Measurements from ENCODE around the gene SIM1.

SIM1 gene

DNA sequence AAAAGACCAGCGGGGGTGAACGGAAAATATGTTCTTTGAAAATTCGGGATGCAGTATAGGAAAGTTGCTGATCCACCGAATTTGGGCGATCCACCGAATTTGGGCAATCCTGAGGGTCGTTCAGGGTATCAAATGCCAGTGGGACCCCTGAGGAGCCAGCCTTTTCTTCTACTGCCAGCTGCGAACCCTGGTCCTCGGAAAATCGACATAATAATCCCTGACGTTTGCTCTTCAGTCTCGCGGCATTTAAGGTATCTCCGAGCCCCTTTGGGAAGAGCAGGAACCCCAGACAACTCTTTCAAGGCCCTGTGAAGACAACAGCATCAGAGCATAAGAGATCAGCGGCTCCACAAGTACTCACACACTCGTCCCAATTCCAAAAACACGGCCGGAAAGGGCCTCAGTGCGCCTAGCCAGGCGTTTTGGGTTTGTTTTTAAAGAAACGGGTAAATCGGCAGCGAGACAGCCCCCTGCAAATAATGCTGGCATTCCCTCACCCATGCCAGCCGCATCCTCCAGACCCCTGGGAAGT is 1.0 kb downstream of the SIM1 start:
- no peak for TF ChIP-seq SPI1 (IDR thresholded peaks at IDR 0.05; ENCODE audit: borderline replicate concordance, low read depth)
- TF ChIP-seq POLR2AphosphoS5 (IDR thresholded peaks at IDR 0.05; ENCODE audit: low read depth), result no peak
- TF ChIP-seq GABPA (IDR thresholded peaks at IDR 0.05; ENCODE audit: low read depth), result no peak
- TF ChIP-seq, protein P1, sequence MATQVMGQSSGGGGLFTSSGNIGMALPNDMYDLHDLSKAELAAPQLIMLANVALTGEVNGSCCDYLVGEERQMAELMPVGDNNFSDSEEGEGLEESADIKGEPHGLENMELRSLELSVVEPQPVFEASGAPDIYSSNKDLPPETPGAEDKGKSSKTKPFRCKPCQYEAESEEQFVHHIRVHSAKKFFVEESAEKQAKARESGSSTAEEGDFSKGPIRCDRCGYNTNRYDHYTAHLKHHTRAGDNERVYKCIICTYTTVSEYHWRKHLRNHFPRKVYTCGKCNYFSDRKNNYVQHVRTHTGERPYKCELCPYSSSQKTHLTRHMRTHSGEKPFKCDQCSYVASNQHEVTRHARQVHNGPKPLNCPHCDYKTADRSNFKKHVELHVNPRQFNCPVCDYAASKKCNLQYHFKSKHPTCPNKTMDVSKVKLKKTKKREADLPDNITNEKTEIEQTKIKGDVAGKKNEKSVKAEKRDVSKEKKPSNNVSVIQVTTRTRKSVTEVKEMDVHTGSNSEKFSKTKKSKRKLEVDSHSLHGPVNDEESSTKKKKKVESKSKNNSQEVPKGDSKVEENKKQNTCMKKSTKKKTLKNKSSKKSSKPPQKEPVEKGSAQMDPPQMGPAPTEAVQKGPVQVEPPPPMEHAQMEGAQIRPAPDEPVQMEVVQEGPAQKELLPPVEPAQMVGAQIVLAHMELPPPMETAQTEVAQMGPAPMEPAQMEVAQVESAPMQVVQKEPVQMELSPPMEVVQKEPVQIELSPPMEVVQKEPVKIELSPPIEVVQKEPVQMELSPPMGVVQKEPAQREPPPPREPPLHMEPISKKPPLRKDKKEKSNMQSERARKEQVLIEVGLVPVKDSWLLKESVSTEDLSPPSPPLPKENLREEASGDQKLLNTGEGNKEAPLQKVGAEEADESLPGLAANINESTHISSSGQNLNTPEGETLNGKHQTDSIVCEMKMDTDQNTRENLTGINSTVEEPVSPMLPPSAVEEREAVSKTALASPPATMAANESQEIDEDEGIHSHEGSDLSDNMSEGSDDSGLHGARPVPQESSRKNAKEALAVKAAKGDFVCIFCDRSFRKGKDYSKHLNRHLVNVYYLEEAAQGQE (IDR thresholded peaks at IDR 0.05; ENCODE audit: insufficient replicate concordance, low read depth), result no peak
- TF ChIP-seq, protein P2, sequence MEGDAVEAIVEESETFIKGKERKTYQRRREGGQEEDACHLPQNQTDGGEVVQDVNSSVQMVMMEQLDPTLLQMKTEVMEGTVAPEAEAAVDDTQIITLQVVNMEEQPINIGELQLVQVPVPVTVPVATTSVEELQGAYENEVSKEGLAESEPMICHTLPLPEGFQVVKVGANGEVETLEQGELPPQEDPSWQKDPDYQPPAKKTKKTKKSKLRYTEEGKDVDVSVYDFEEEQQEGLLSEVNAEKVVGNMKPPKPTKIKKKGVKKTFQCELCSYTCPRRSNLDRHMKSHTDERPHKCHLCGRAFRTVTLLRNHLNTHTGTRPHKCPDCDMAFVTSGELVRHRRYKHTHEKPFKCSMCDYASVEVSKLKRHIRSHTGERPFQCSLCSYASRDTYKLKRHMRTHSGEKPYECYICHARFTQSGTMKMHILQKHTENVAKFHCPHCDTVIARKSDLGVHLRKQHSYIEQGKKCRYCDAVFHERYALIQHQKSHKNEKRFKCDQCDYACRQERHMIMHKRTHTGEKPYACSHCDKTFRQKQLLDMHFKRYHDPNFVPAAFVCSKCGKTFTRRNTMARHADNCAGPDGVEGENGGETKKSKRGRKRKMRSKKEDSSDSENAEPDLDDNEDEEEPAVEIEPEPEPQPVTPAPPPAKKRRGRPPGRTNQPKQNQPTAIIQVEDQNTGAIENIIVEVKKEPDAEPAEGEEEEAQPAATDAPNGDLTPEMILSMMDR (IDR thresholded peaks at IDR 0.05; ENCODE audit: insufficient read depth, low read length), result no peak
- H3K4me3 ChIP-seq (replicated peaks; ENCODE audit: insufficient read depth, low read length), result no peak overlapping the region
- peaks cover 85% of the 10 kb centered on the region for H3K27me3 ChIP-seq (ENCODE audit: insufficient read depth, poor library complexity, severe bottlenecking)
- no peak for DNase-seq (ENCODE audit: low read depth in 1 of 2, low spot score in 1 of 2)
- no peak overlapping the region for H3K27ac ChIP-seq (replicated peaks)

GRCh38 chr6:100462706-100463629 is 1.8 kb downstream of the SIM1 start:
- Histone ChIP-seq H3K27ac (replicated peaks) (no peak overlapping the region), H3K4me3 (replicated peaks; ENCODE audit: insufficient read depth, low read length) (no peak overlapping the region), H3K27me3 (ENCODE audit: insufficient read depth, poor library complexity, severe bottlenecking) (peaks cover 83% of the 10 kb centered on the region)
- no peak for TF ChIP-seq SPI1 (IDR thresholded peaks at IDR 0.05; ENCODE audit: borderline replicate concordance, low read depth)
- TF ChIP-seq, protein P1 (IDR thresholded peaks at IDR 0.05; ENCODE audit: insufficient replicate concordance, low read depth), result no peak
- TF ChIP-seq, protein P2 (IDR thresholded peaks at IDR 0.05; ENCODE audit: insufficient read depth, low read length), result no peak
- no peak for TF ChIP-seq POLR2AphosphoS5 (IDR thresholded peaks at IDR 0.05; ENCODE audit: low read depth)
- TF ChIP-seq GABPA (IDR thresholded peaks at IDR 0.05; ENCODE audit: low read depth), result no peak
- no peak for DNase-seq (ENCODE audit: low read depth in 1 of 2, low spot score in 1 of 2)

- Histone ChIP-seq H3K4me3 (replicated peaks; ENCODE audit: insufficient read depth, low read length) (no peak overlapping the region), H3K27ac (replicated peaks) (no peak overlapping the region), H3K27me3 (ENCODE audit: insufficient read depth, poor library complexity, severe bottlenecking) (peaks cover 81% of the 10 kb centered on the region)
- TF ChIP-seq POLR2AphosphoS5 (IDR thresholded peaks at IDR 0.05; ENCODE audit: low read depth) (no peak), GABPA (IDR thresholded peaks at IDR 0.05; ENCODE audit: low read depth) (no peak), SPI1 (IDR thresholded peaks at IDR 0.05; ENCODE audit: borderline replicate concordance, low read depth) (no peak)
- TF ChIP-seq, protein P1 (IDR thresholded peaks at IDR 0.05; ENCODE audit: insufficient replicate concordance, low read depth), result no peak
- TF ChIP-seq, protein P2 (IDR thresholded peaks at IDR 0.05; ENCODE audit: insufficient read depth, low read length), result no peak
- DNase-seq (ENCODE audit: low read depth in 1 of 2, low spot score in 1 of 2), result no peak
Measured at GRCh38 chr6:100461917-100462705, 2.6 kb downstream of the SIM1 start.

Measured in HL-60 (cell line).